HG02678 (cell line): ENCODE measurements around the gene DAB1.

ENCODE experiments used
- ATAC-seq: cut with Tn5 transposase; IDR thresholded peaks from one replicate; pipeline ENCODE4 v1.9.1; 2021; ENCODE audit warnings: mild to moderate bottlenecking, moderate library complexity; ENCODE audit not compliant: unreplicated experiment

The DAB1 gene

GRCh38 chr1:57279909-57280666, 143.8 kb downstream of the DAB1 start:
- no peak for ATAC-seq

- no peak for ATAC-seq
Observed at GRCh38 chr1:57278558-57278957, 145.3 kb downstream of the DAB1 start.

- ATAC-seq = no peak
Observed at GRCh38 chr1:57277681-57278080, 146.2 kb downstream of the DAB1 start.

- no peak for ATAC-seq
Observed at GRCh38 chr1:57276918-57277317, 146.9 kb downstream of the DAB1 start.

GRCh38 chr1:57272601-57273000, 151.3 kb downstream of the DAB1 start:
- ATAC-seq = no peak

GRCh38 chr1:57272150-57272549, 151.7 kb downstream of the DAB1 start:
- ATAC-seq = no peak

GRCh38 chr1:57270927-57271698, 152.7 kb downstream of the DAB1 start:
- ATAC-seq = no peak

GRCh38 chr1:57269630-57270225, 154.1 kb downstream of the DAB1 start:
- ATAC-seq = no peak

- ATAC-seq = no peak
Observed at GRCh38 chr1:57265104-57265503, 158.8 kb downstream of the DAB1 start.

GRCh38 chr1:57262472-57262871, 161.4 kb downstream of the DAB1 start:
- ATAC-seq = no peak

GRCh38 chr1:57258557-57259325, 165.1 kb downstream of the DAB1 start:
- ATAC-seq = no peak

GRCh38 chr1:57255945-57256344, 167.9 kb downstream of the DAB1 start:
- no peak for ATAC-seq

GRCh38 chr1:57254022-57254421, 169.8 kb downstream of the DAB1 start:
- ATAC-seq = no peak

- ATAC-seq = no peak
Observed at GRCh38 chr1:57252597-57253294, 171.1 kb downstream of the DAB1 start.

- no peak for ATAC-seq
Observed at GRCh38 chr1:57250021-57250420, 173.8 kb downstream of the DAB1 start.

- no peak for ATAC-seq
Observed at GRCh38 chr1:57249511-57249910, 174.3 kb downstream of the DAB1 start.

- no peak for ATAC-seq
Observed at GRCh38 chr1:57248830-57249229, 175.0 kb downstream of the DAB1 start.

GRCh38 chr1:57238233-57238781, 185.6 kb downstream of the DAB1 start:
- no peak for ATAC-seq

- ATAC-seq = no peak
Observed at GRCh38 chr1:57235730-57236510, 187.9 kb downstream of the DAB1 start.
